ENCODE results near the gene CNFN. TPM values are rescaled to one million over a fixed set of nuclear protein-coding genes. Genes with fewer than 3 reads are reported as not detected.

Gene CNFN
- total RNA-seq, 2 experiments from 2014 or later = 0.95 TPM; not detected in 1

DNA sequence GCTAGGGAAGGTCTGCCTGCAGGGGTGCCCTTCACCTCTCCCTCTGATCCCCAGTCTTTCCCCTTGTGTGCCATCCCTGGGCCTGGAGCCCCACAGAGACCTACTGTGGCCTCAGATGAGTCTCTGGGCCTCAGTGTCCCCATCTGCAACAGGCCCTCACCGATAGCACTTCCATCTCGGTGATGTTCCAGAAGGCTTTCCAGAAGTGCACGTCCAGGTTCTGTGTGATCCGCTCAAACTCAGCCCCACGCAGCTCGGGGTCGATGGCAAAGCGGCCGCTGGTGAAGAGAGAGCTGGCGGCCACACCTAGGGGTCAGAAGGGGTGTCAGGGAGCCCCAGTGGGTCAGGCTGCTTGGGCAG is 17.7 kb upstream of the CNFN start:
- intact Hi-C loops (cut with micrococcal nuclease; ENCODE audit: unreplicated experiment) = no loop called here
- no peaks in the 10 kb centered on the region for H3K9me2 ChIP-seq (ENCODE audit: insufficient read depth, low read length)
- TF ChIP-seq, protein P1, sequence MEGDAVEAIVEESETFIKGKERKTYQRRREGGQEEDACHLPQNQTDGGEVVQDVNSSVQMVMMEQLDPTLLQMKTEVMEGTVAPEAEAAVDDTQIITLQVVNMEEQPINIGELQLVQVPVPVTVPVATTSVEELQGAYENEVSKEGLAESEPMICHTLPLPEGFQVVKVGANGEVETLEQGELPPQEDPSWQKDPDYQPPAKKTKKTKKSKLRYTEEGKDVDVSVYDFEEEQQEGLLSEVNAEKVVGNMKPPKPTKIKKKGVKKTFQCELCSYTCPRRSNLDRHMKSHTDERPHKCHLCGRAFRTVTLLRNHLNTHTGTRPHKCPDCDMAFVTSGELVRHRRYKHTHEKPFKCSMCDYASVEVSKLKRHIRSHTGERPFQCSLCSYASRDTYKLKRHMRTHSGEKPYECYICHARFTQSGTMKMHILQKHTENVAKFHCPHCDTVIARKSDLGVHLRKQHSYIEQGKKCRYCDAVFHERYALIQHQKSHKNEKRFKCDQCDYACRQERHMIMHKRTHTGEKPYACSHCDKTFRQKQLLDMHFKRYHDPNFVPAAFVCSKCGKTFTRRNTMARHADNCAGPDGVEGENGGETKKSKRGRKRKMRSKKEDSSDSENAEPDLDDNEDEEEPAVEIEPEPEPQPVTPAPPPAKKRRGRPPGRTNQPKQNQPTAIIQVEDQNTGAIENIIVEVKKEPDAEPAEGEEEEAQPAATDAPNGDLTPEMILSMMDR (conservative IDR thresholded peaks at IDR 0.05; ENCODE audit: low read length) = no peak
- no peak for TF ChIP-seq EZH2phosphoT487 (IDR thresholded peaks at IDR 0.05; ENCODE audit: borderline replicate concordance, low read depth, low read length)
- H3K9me3 ChIP-seq (ENCODE audit: low read length) = no peaks in the 10 kb centered on the region
- ChIA-PET POLR2A (no interaction called here), CTCF (ENCODE audit: unreplicated experiment) (no interaction called here)
- H2AFZ ChIP-seq (ENCODE audit: low read length) = no peak overlapping the region
- H3K79me2 ChIP-seq (ENCODE audit: insufficient read depth, low read depth, low read length) = no peaks in the 10 kb centered on the region
- no peak for DNase-seq (ENCODE audit: low spot score)
- BruUV-seq (replicated peaks) = no TSS peak
- no peak overlapping the region for H3K4me2 ChIP-seq (ENCODE audit: low read length)
- no peaks in the 10 kb centered on the region for H3K4me1 ChIP-seq (ENCODE audit: insufficient read depth, low read length, poor library complexity, severe bottlenecking)
- H4K20me1 ChIP-seq (ENCODE audit: insufficient read depth, low read length) = no peaks in the 10 kb centered on the region
- no peak overlapping the region for H3K4me3 ChIP-seq (ENCODE audit: low read depth, low read length, poor library complexity, severe bottlenecking)
- H3K27ac ChIP-seq (ENCODE audit: low read depth, low read length, poor library complexity, severe bottlenecking) = no peak overlapping the region
- peaks cover 59% of the 10 kb centered on the region for H3K36me3 ChIP-seq (ENCODE audit: insufficient read depth, low read length)

DNA sequence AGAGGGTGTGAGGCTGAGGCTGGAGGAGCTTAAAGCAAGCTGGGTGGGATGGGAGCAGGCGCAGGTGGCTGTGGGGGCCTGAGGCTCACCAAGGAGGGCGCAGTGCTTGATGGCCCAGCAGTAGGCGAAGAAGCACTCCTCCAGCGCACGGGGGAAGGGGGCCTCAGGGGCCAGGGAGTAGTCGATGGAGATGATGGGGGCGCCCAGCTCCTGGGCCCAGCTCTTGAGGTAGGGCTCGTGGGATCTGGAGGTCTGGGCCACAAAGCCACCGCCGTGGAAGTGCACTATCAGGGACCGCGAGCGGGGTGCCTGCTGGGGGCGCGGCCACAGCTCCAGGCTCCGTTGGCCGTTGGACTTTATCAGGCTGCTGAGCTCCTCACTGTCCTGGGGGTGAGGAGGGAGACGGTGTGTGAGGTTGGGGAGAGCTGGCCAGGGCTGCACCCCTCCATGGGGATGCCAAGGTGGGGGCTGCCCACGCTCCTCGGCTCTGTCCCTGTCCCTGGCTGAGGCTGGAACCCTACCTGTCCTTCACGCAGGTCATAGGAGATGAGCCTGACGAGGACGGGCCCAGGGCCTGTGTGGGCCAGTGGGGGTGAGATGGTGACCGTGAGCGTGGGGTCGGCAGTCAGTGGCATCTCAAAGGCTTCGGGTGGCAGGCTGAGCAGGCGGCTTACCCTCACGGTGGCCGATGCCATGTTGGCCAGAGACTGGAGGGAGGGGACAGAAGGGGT is 17.2 kb upstream of the CNFN start:
- DNase-seq (ENCODE audit: low spot score) = no peak
- H3K4me3 ChIP-seq (ENCODE audit: low read depth, low read length, poor library complexity, severe bottlenecking) = no peak overlapping the region
- CTCF ChIA-PET (ENCODE audit: unreplicated experiment) = no interaction called here
- peaks cover 59% of the 10 kb centered on the region for H3K36me3 ChIP-seq (ENCODE audit: insufficient read depth, low read length)
- BruUV-seq (replicated peaks) = no TSS peak
- TF ChIP-seq EZH2phosphoT487 (IDR thresholded peaks at IDR 0.05; ENCODE audit: borderline replicate concordance, low read depth, low read length) = no peak
- TF ChIP-seq, protein P1 (conservative IDR thresholded peaks at IDR 0.05; ENCODE audit: low read length) = no peak
- no peaks in the 10 kb centered on the region for H3K9me3 ChIP-seq (ENCODE audit: low read length)
- no peak overlapping the region for H2AFZ ChIP-seq (ENCODE audit: low read length)
- H3K4me1 ChIP-seq (ENCODE audit: insufficient read depth, low read length, poor library complexity, severe bottlenecking) = no peaks in the 10 kb centered on the region
- no peaks in the 10 kb centered on the region for H3K79me2 ChIP-seq (ENCODE audit: insufficient read depth, low read depth, low read length)
- no peak overlapping the region for H3K27ac ChIP-seq (ENCODE audit: low read depth, low read length, poor library complexity, severe bottlenecking)
- H3K9me2 ChIP-seq (ENCODE audit: insufficient read depth, low read length) = no peaks in the 10 kb centered on the region
- intact Hi-C loops (cut with micrococcal nuclease; ENCODE audit: unreplicated experiment) = no loop called here
- POLR2A ChIA-PET = interaction anchor here (1.2 kb wide), 1 partner anchor 11 kb away, joined by 5 read pairs; no protein-coding TSS in a partner anchor
- H3K4me2 ChIP-seq (ENCODE audit: low read length) = no peak overlapping the region
- no peaks in the 10 kb centered on the region for H4K20me1 ChIP-seq (ENCODE audit: insufficient read depth, low read length)

DNA sequence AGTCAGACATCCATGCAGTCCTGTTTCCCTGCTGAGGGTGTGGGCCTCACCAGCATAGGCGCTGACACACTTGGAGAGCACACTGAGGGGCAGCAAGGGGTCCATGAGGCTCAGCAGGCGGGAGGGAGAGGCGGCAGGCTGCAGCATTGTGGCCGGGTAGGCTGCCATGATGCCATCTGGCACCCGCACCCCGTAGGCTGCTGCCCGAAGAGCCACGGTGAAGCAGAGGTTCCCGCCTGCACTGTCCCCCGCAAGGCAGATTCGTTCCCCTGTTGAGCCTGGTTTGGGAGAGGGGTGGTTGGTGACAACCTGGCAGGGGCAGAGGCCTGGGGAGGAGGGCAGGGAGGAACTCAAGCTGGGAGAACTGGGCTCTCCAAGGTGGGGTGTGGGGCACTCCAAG is 16.0 kb upstream of the CNFN start:
- DNase-seq (ENCODE audit: low spot score) = no peak
- intact Hi-C loops (cut with micrococcal nuclease; ENCODE audit: unreplicated experiment) = no loop called here
- Histone ChIP-seq H3K4me2 (ENCODE audit: low read length) (no peak overlapping the region), H3K79me2 (ENCODE audit: insufficient read depth, low read depth, low read length) (no peaks in the 10 kb centered on the region), H3K36me3 (ENCODE audit: insufficient read depth, low read length) (peaks cover 59% of the 10 kb centered on the region), H3K4me1 (ENCODE audit: insufficient read depth, low read length, poor library complexity, severe bottlenecking) (no peaks in the 10 kb centered on the region), H4K20me1 (ENCODE audit: insufficient read depth, low read length) (no peaks in the 10 kb centered on the region), H3K4me3 (ENCODE audit: low read depth, low read length, poor library complexity, severe bottlenecking) (no peak overlapping the region), H3K9me2 (ENCODE audit: insufficient read depth, low read length) (no peaks in the 10 kb centered on the region), H3K27ac (ENCODE audit: low read depth, low read length, poor library complexity, severe bottlenecking) (no peak overlapping the region), H2AFZ (ENCODE audit: low read length) (no peak overlapping the region), H3K9me3 (ENCODE audit: low read length) (no peaks in the 10 kb centered on the region)
- CTCF ChIA-PET (ENCODE audit: unreplicated experiment) = no interaction called here
- no TSS peak for BruUV-seq (replicated peaks)
- POLR2A ChIA-PET = interaction anchor here (1.2 kb wide), 1 partner anchor 10 kb away, joined by 5 read pairs; no protein-coding TSS in a partner anchor
- TF ChIP-seq, protein P1 (conservative IDR thresholded peaks at IDR 0.05; ENCODE audit: low read length) = no peak
- no peak for TF ChIP-seq EZH2phosphoT487 (IDR thresholded peaks at IDR 0.05; ENCODE audit: borderline replicate concordance, low read depth, low read length)
